ENCODE measurements around the gene STXBP6.

GRCh38 chr14:25010471-25010870 is 39.5 kb downstream of the STXBP6 start:
- no peak for TF ChIP-seq CTCF (IDR thresholded peaks at IDR 0.05; ENCODE audit: low read depth, low read length)
- no peak for TF ChIP-seq EZH2phosphoT487 (IDR thresholded peaks at IDR 0.05; ENCODE audit: low read depth)
